ENCODE results near the gene PRSS50.

DNA sequence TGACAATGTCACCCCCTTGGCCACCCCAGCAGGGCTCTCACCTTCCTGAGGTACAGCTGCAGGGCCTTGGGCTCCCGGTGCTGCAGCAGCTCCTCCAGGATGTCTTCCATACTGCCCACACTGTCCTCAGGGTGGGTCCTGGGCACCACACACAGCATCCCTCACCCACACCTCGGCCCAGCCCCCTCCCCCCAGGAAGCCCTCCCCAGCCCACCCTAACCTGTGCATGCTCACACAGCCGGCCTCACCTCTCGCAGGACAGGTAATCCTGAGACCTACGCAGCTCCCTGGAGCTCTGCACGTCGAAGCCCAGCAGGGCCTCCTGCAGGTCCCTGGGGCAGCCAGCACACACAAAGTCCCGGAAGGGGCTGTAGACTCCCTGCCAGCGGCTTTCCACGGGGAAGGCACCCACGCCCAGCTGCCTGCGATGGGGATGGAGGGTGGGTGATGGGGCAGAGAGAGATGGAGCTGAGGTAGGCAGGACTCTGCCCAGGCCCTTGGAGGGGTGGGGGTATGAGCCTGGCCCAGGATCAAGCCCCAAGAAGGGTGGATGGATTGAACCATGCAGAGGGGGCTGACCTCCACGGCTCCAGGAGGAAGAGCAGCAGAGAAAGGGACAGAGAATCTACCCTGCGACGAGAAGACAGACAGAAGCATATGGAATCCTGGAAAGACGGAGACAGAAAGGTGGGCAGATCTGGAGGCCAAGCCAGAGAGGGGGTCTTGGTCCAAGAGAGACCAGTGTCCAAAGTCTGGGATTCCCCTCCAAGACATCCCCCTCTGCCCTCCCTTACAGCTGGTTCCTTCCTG lies 40.9 kb downstream of the PRSS50 start:
- TF ChIP-seq CTCF (IDR thresholded peaks at IDR 0.05) (no peak), POLR2A (IDR thresholded peaks at IDR 0.05) (no peak)

Data from body of pancreas (tissue), 4 donors.